Retinal pigment epithelial cell (primary cell): ENCODE results near the gene CTU2.

Experiments
- DNase-seq: peaks from one replicate; pipeline ENCODE4 v3.0.0-alpha.2; 2010; ENCODE audit warnings: low read depth
- H3K4me3 ChIP-seq: 2 replicates; pipeline ENCODE4 v1.5.1; 2011; ENCODE audit warnings: mild to moderate bottlenecking, low read length, control low read depth, moderate library complexity
- TF ChIP-seq, protein P1 (sequence below): conservative IDR thresholded peaks from 2 replicates; pipeline ENCODE4 v1.5.1; 2011; ENCODE audit warnings: low read depth, low read length, control low read depth, inconsistent platforms

CTU2 gene

DNA sequence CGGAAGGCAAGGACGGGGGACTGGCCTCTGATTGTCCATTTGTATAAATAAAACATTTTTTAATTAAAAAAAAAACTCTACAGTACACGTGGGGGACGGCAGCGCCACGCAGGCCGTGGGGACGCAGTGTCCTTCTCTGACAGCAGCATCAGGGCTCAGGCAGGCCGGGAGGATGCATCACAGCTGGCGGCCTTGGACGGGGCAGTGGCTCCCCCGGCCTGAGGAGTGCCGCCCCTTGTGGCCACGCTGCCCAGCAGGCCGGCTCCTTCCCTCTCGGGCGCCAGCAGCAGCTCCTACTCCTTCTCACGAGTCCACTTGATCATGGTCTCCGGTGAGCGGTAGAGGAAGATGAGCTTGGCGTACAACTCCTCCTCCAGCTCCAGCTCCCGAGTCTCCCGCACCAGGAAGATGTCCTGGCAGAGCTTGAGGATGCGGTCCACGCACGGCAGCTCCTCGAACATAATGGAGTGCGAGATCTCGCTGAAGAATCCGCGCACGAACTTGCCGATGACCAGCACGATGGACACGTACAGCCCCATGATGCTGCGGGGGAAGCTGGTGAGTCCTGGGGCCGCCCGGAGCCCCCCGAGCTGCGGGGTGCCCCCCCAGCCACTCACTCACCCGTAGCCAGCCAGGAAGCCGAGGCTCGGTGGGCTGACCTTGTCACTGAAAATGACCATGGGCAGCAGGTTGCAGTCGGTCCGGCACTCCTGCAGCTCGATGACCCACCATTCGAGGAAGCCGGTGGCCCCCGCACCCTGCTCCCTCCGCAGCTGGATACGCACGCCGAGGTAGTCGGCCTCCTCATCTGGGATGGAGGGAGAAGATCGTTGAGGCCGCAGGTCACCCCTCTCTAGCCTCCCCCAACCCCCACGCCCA, 9.2 kb downstream of the CTU2 start:
- no peak overlapping the region for H3K4me3 ChIP-seq
- TF ChIP-seq, protein P1, sequence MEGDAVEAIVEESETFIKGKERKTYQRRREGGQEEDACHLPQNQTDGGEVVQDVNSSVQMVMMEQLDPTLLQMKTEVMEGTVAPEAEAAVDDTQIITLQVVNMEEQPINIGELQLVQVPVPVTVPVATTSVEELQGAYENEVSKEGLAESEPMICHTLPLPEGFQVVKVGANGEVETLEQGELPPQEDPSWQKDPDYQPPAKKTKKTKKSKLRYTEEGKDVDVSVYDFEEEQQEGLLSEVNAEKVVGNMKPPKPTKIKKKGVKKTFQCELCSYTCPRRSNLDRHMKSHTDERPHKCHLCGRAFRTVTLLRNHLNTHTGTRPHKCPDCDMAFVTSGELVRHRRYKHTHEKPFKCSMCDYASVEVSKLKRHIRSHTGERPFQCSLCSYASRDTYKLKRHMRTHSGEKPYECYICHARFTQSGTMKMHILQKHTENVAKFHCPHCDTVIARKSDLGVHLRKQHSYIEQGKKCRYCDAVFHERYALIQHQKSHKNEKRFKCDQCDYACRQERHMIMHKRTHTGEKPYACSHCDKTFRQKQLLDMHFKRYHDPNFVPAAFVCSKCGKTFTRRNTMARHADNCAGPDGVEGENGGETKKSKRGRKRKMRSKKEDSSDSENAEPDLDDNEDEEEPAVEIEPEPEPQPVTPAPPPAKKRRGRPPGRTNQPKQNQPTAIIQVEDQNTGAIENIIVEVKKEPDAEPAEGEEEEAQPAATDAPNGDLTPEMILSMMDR = no peak
- DNase-seq = no peak

- no peak for DNase-seq
- H3K4me3 ChIP-seq = no peak overlapping the region
Measured at GRCh38 chr16:88716201-88716600, 9.9 kb downstream of the CTU2 start.

DNA sequence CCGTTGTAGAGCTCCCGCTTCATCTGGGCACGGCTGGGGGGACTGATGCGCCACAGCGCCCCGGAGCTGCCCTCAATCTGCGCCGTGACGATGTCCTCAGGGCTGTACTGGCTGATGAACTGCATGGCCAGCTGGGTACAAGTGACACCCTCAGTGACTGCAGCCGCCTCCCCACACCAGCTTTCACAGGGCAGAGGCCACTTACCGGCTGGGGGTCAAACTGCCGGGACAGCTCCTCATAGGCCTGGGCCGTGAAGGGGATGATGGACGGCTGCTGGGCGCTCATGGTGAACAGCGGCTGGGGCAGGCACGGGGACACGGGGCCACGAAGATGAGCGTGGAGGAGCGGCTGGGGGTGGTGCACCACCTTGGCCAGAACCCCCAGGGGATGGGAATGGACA, 10.3 kb downstream of the CTU2 start:
- TF ChIP-seq, protein P1 = no peak
- no peak for DNase-seq
- no peak overlapping the region for H3K4me3 ChIP-seq

More at GRCh38 chr16:88716201-88716600, 9.9 kb downstream of the CTU2 start:
- TF ChIP-seq, protein P1 = no peak

- TF ChIP-seq, protein P1 = no peak
- no peak overlapping the region for H3K4me3 ChIP-seq
- DNase-seq = no peak
Measured at GRCh38 chr16:88718178-88718577, 11.9 kb downstream of the CTU2 start.

DNA sequence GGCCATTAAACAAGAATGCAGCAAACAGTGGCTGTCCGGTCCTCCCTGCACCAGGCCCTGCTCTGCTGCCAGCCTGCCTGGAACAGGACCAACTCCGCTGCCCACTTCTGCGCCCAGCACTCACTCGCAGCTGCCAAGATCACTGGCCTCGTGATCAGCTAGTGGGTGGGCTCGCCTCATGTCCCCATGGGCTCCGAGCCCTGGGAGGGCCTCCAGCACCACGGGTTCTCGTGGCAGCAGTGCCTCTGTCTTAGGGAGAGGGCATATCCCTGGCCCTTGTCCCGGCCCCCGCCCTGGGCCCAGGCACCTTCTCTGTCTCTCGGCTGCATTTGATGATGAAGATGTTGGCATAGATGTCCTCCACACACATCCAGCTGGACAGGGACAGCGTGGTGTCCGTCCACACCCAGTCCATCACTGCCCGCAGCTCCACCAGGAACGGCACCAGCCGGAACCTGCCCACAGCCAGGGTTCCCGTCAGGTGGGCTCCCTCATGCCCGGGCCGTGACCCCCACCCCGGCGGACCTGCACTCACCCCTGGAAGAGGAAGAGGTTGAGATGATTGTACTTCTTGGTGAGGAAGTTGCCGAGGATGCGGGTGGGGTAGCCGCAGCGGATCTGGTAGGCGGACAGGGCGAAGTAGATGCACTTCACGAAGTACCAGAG, 13.1 kb downstream of the CTU2 start:
- DNase-seq = no peak
- TF ChIP-seq, protein P1 = no peak

DNA sequence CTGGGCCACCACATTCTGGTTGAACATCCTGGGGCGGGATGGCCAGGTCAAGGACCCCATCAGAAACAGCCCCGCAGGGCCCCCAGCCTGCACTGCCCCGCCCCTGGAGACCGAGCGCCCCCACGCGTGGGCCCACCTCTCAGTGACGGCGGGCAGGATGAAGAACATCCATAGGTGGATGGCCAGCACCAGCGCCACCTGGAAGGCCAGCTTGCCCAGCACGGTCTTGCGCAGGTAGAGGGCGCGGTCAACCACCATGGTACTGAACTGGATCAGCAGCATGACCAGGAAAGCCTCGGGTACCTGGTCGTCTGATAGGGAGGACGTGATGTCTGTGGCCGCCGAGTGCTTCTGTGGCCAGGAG, 13.6 kb downstream of the CTU2 start:
- DNase-seq = no peak
- H3K4me3 ChIP-seq = no peak overlapping the region
- TF ChIP-seq, protein P1 = no peak

More for the DNA sequence above, 13.1 kb downstream of the CTU2 start:
- no peak overlapping the region for H3K4me3 ChIP-seq
